Endodermal cell (in vitro differentiated cells): ENCODE data around the gene NEURL4. TPM values are rescaled to one million over a fixed set of nuclear protein-coding genes. Genes with fewer than 3 reads are reported as not detected.
"Not testable (repeated sequence)": the region's sequence is repeated elsewhere in the genome, so short reads cannot be mapped to it uniquely, and the experiment has no call there.

Experiments
- DNase-seq: peaks from one replicate; pipeline ENCODE4 v3.0.0-alpha.2; 2017
- H3K27ac ChIP-seq: 2 replicates; pipeline ENCODE4 v1.5.1; 2013; ENCODE audit warnings: mild to moderate bottlenecking, low read depth, low read length, moderate library complexity
- H3K27me3 ChIP-seq: 2 replicates; pipeline ENCODE4 v1.6.1; 2013; ENCODE audit warnings: mild to moderate bottlenecking, low read length, moderate library complexity; ENCODE audit not compliant: insufficient read depth, control insufficient read depth, poor library complexity, severe bottlenecking
- H3K36me3 ChIP-seq: 2 replicates; pipeline ENCODE4 v1.7.0; 2013; ENCODE audit warnings: mild to moderate bottlenecking, low read length, moderate library complexity; ENCODE audit not compliant: control insufficient read depth, insufficient read depth
- H3K4me1 ChIP-seq: one replicate; pipeline ENCODE4 v1.7.0; 2013; ENCODE audit warnings: low read length; ENCODE audit not compliant: control insufficient read depth, insufficient read depth
- H3K4me3 ChIP-seq: 2 replicates; pipeline ENCODE4 v1.5.1; 2013; ENCODE audit warnings: mild to moderate bottlenecking, low read length, moderate library complexity
- H3K9ac ChIP-seq: 2 replicates; pipeline ENCODE4 v1.6.1; 2013; ENCODE audit warnings: mild to moderate bottlenecking, low read length, moderate library complexity; ENCODE audit not compliant: poor library complexity, severe bottlenecking; ENCODE audit errors: extremely low read depth
- H3K9me3 ChIP-seq: 2 replicates; pipeline ENCODE4 v1.6.1; 2013; ENCODE audit warnings: mild to moderate bottlenecking, low read length, moderate library complexity; ENCODE audit not compliant: control insufficient read depth
- H3K27ac Mint-ChIP-seq: 2 replicates; pipeline ENCODE4 v1.8.0; 2020; ENCODE audit warnings: mixed read lengths
- H3K27me3 Mint-ChIP-seq: 2 replicates; pipeline ENCODE4 v1.8.0; 2021; ENCODE audit warnings: mild to moderate bottlenecking, mixed read lengths; ENCODE audit not compliant: insufficient read depth
- H3K36me3 Mint-ChIP-seq: 2 replicates; pipeline ENCODE4 v1.8.0; 2020; ENCODE audit warnings: low read depth, mixed read lengths
- H3K4me1 Mint-ChIP-seq: 2 replicates; pipeline ENCODE4 v1.8.0; 2020; ENCODE audit warnings: mixed read lengths
- H3K4me3 Mint-ChIP-seq: 2 replicates; pipeline ENCODE4 v1.8.0; 2020; ENCODE audit warnings: mild to moderate bottlenecking, moderate library complexity, mixed read lengths
- H3K9me3 Mint-ChIP-seq: 2 replicates; pipeline ENCODE4 v1.8.0; 2020; ENCODE audit warnings: mild to moderate bottlenecking, mixed read lengths
- CTCF ChIP-seq: fragments of 200-600 bp; sonication (generic); conservative IDR thresholded peaks from 2 replicates; pipeline ENCODE4 v1.5.0; 2021; ENCODE audit warnings: antibody characterized with exemption, mild to moderate bottlenecking
- WGBS, 2 experiments: methylation state at CpG; one replicate each; pipeline versions ENCODE4 v1.1.5 to v1.1.7; 2013; ENCODE audit warnings: missing lambda C conversion rate in 2 of 2, mixed read lengths in 1 of 2; ENCODE audit not compliant: insufficient coverage in 1 of 2, insufficient read length in 1 of 2; 5-methylcytosine and 5-hydroxymethylcytosine counted together
- total RNA-seq, 2 donors: library from RNA; stranded (reverse); fragmentation: NEBNext Ultra II Directional in 1 of 2; extraction: Animal tissue kit (Norgen Biotek cat#: 25700) in 1 of 2; gene quantifications; 2 replicates in 1 of 2; 3 replicates in 1 of 2; pipeline ENCODE4 v1.2.1, GENCODE V29; 2021

NEURL4 gene
- total RNA-seq, 2 donors from 2014 or later = 51.3 to 52.7 TPM

- H3K27me3 ChIP-seq = no peaks in the 10 kb centered on the region
- no peak overlapping the region for H3K27ac ChIP-seq
- H3K27me3 Mint-ChIP-seq = no peaks in the 10 kb centered on the region
- peaks cover 5% of the 10 kb centered on the region for H3K4me1 Mint-ChIP-seq
- whole genome bisulfite sequencing, 2 experiments = 94 to 96% methylated on average over 5 to 13 of the region's 13 CpGs
- no peak overlapping the region for H3K4me3 Mint-ChIP-seq
- DNase-seq = no peak
- no peaks in the 10 kb centered on the region for H3K9me3 ChIP-seq
- TF ChIP-seq CTCF = no peak
- no peaks in the 10 kb centered on the region for H3K4me1 ChIP-seq
- H3K9ac ChIP-seq = no peak overlapping the region
- no peak overlapping the region for H3K27ac Mint-ChIP-seq
- H3K9me3 Mint-ChIP-seq = no peaks in the 10 kb centered on the region
- no peaks in the 10 kb centered on the region for H3K36me3 ChIP-seq
- no peak overlapping the region for H3K4me3 ChIP-seq
- H3K36me3 Mint-ChIP-seq = no peaks in the 10 kb centered on the region
Measured at GRCh38 chr17:7341842-7342241, 12.7 kb upstream of the NEURL4 start.

GRCh38 chr17:7340179-7340578, 11.0 kb upstream of the NEURL4 start:
- H3K27me3 ChIP-seq = no peaks in the 10 kb centered on the region
- H3K4me1 ChIP-seq = no peaks in the 10 kb centered on the region
- TF ChIP-seq CTCF = no peak
- WGBS, 2 experiments = 60 to 88% methylated on average over 1 of the region's 2 CpGs
- no peaks in the 10 kb centered on the region for H3K9me3 ChIP-seq
- Mint-ChIP-seq H3K36me3 (no peaks in the 10 kb centered on the region), H3K4me1 (peaks cover 10% of the 10 kb centered on the region), H3K9me3 (no peaks in the 10 kb centered on the region), H3K27me3 (no peaks in the 10 kb centered on the region), H3K27ac (no peak overlapping the region), H3K4me3 (no peak overlapping the region)
- no peak for DNase-seq
- H3K27ac ChIP-seq = no peak overlapping the region
- no peak overlapping the region for H3K4me3 ChIP-seq
- H3K36me3 ChIP-seq = no peaks in the 10 kb centered on the region
- no peak overlapping the region for H3K9ac ChIP-seq

GRCh38 chr17:7337600-7337999, 8.5 kb upstream of the NEURL4 start:
- not testable (repeated sequence) for H3K36me3 Mint-ChIP-seq, H3K27ac ChIP-seq, H3K4me1 ChIP-seq, H3K36me3 ChIP-seq, H3K27ac Mint-ChIP-seq, H3K9ac ChIP-seq, H3K9me3 ChIP-seq, H3K27me3 ChIP-seq, DNase-seq, H3K9me3 Mint-ChIP-seq, H3K27me3 Mint-ChIP-seq, H3K4me3 ChIP-seq, H3K4me3 Mint-ChIP-seq
- WGBS, 2 experiments = 79 to 86% methylated on average over 7 of the region's 7 CpGs
- peaks cover 10% of the 10 kb centered on the region for H3K4me1 Mint-ChIP-seq
